Spinal cord (tissue), 10 donors: ENCODE results near the gene CT47C1. TPM values are rescaled to one million over a fixed set of nuclear protein-coding genes. Genes with fewer than 3 reads are reported as not detected.
"Not testable (repeated sequence)": the region's sequence is repeated elsewhere in the genome, so short reads cannot be mapped to it uniquely, and the experiment has no call there.

Experiments used
- DNase-seq, 6 donors: peaks; one replicate each; pipeline versions ENCODE4 v3.0.0 to v3.0.0-alpha.2; 2013 to 2015; ENCODE audit warnings: low spot score in 6 of 6, low read depth in 4 of 6
- H3K27ac ChIP-seq: one replicate; pipeline ENCODE4 v1.5.1; 2013; ENCODE audit warnings: low read depth, low read length, control low read depth
- H3K27me3 ChIP-seq: one replicate; pipeline ENCODE4 v1.6.1; 2013; ENCODE audit warnings: low read length; ENCODE audit not compliant: control insufficient read depth, insufficient read depth
- H3K36me3 ChIP-seq: one replicate; pipeline ENCODE4 v1.6.1; 2013; ENCODE audit warnings: low read length; ENCODE audit not compliant: control insufficient read depth, insufficient read depth
- H3K4me1 ChIP-seq: one replicate; pipeline ENCODE4 v1.6.1; 2013; ENCODE audit warnings: low read length; ENCODE audit not compliant: control insufficient read depth, insufficient read depth
- H3K4me3 ChIP-seq: one replicate; pipeline ENCODE4 v1.5.1; 2013; ENCODE audit warnings: low read depth, low read length, control low read depth
- H3K9me3 ChIP-seq: one replicate; pipeline ENCODE4 v1.6.1; 2013; ENCODE audit warnings: low read length; ENCODE audit not compliant: control insufficient read depth, insufficient read depth
- WGBS: methylation state at CpG from one replicate; pipeline ENCODE4 v1.1.5; 2013; ENCODE audit warnings: missing lambda C conversion rate; ENCODE audit not compliant: insufficient coverage; 5-methylcytosine and 5-hydroxymethylcytosine counted together
- long read RNA-seq, 4 donors: transcript quantifications; one replicate each; lab custom pipeline, GENCODE V29; 2026
- polyA plus RNA-seq, 2 donors: library from polyadenylated mRNA; unstranded; fragments of 120-200 nt; gene quantifications; one replicate each; pipeline ENCODE4 v1.2.1, GENCODE V29; 2013; ENCODE audit not compliant: insufficient read length in 2 of 2
- total RNA-seq, 2 donors: library from RNA; depleted of rRNA in 1 of 2; stranded (reverse); fragments of 120-200 nt in 1 of 2; fragments of >200 nt in 1 of 2; gene quantifications; one replicate each; pipeline versions ENCODE4 v1.2.3 to v1.2.4, GENCODE V29; 2013 to 2014
- donor health status: healthy.

The CT47C1 gene
- total RNA-seq (not detected), polyA plus RNA-seq (not detected)
- long read RNA-seq, donor 1 = 0 reads
- long read RNA-seq, donor 2 = 0 reads
- long read RNA-seq, donor 3 = 0 reads
- long read RNA-seq, donor 4 = 0 reads

GRCh38 chrX:119072744-119073143 lies at the start of gene CT47C1:
Gene CT47C1, plus strand, starts transcription at chrX:119072993. Its CDS starts 233 bp downstream, at chrX:119073226.
- WGBS = 89% methylated on average over 5 of the region's 6 CpGs
- no peaks in the 10 kb centered on the region for H3K9me3 ChIP-seq
- H3K4me1 ChIP-seq = no peaks in the 10 kb centered on the region
- H3K27me3 ChIP-seq = no peaks in the 10 kb centered on the region
- no peak for DNase-seq
- H3K27ac ChIP-seq = no peak within 1 kb of the TSS
- no peak within 1 kb of the TSS for H3K4me3 ChIP-seq
- no peaks in the 10 kb centered on the region for H3K36me3 ChIP-seq

- no peak for DNase-seq
- Histone ChIP-seq H3K4me1 (no peaks in the 10 kb centered on the region), H3K27me3 (no peaks in the 10 kb centered on the region), H3K9me3 (no peaks in the 10 kb centered on the region), H3K27ac (no peak overlapping the region), H3K4me3 (no peak overlapping the region), H3K36me3 (no peaks in the 10 kb centered on the region)
- WGBS = no CpG with 5 or more reads among the region's 5 CpGs
Measured at GRCh38 chrX:119025900-119026299, 46.9 kb upstream of the CT47C1 start.

- not testable (repeated sequence) for H3K36me3 ChIP-seq, H3K27me3 ChIP-seq, H3K27ac ChIP-seq, DNase-seq, H3K4me1 ChIP-seq, H3K4me3 ChIP-seq, H3K9me3 ChIP-seq
- WGBS = no CpG with 5 or more reads among the region's 2 CpGs
Measured at GRCh38 chrX:119026344-119026743, 46.4 kb upstream of the CT47C1 start.

- WGBS = 86% methylated on average over 22 of the region's 28 CpGs
- DNase-seq, H3K36me3 ChIP-seq, H3K27me3 ChIP-seq, H3K4me3 ChIP-seq, H3K9me3 ChIP-seq, H3K4me1 ChIP-seq, H3K27ac ChIP-seq: not testable (repeated sequence)
Measured at GRCh38 chrX:119027960-119028732, 44.6 kb upstream of the CT47C1 start.

- Histone ChIP-seq H3K27ac (no peak overlapping the region), H3K9me3 (no peaks in the 10 kb centered on the region), H3K4me1 (no peaks in the 10 kb centered on the region), H3K36me3 (no peaks in the 10 kb centered on the region), H3K4me3 (no peak overlapping the region), H3K27me3 (no peaks in the 10 kb centered on the region)
- no peak for DNase-seq
- no CpG with 5 or more reads among the region's 1 CpG for WGBS
Measured at GRCh38 chrX:119028733-119029330, 44.0 kb upstream of the CT47C1 start.

GRCh38 chrX:119029656-119030055 lies 43.1 kb upstream of the CT47C1 start:
- DNase-seq, H3K9me3 ChIP-seq, H3K4me1 ChIP-seq, H3K4me3 ChIP-seq, H3K27ac ChIP-seq, H3K27me3 ChIP-seq, H3K36me3 ChIP-seq: not testable (repeated sequence)
- WGBS = 82% methylated on average over 6 of the region's 10 CpGs

GRCh38 chrX:119030990-119031389 lies 41.8 kb upstream of the CT47C1 start:
- no peaks in the 10 kb centered on the region for H3K9me3 ChIP-seq
- H3K27ac ChIP-seq = no peak overlapping the region
- no peaks in the 10 kb centered on the region for H3K36me3 ChIP-seq
- H3K4me3 ChIP-seq = no peak overlapping the region
- no peaks in the 10 kb centered on the region for H3K4me1 ChIP-seq
- H3K27me3 ChIP-seq = no peaks in the 10 kb centered on the region
- no peak for DNase-seq

- Histone ChIP-seq H3K4me1 (no peaks in the 10 kb centered on the region), H3K9me3 (no peaks in the 10 kb centered on the region), H3K4me3 (no peak overlapping the region), H3K27me3 (no peaks in the 10 kb centered on the region), H3K36me3 (no peaks in the 10 kb centered on the region), H3K27ac (no peak overlapping the region)
- DNase-seq = no peak
- WGBS = 60% methylated on average over 2 of the region's 4 CpGs
Measured at GRCh38 chrX:119036107-119037029, 36.4 kb upstream of the CT47C1 start.

GRCh38 chrX:119040432-119040831 lies 32.4 kb upstream of the CT47C1 start:
- no peaks in the 10 kb centered on the region for H3K9me3 ChIP-seq
- H3K27ac ChIP-seq = no peak overlapping the region
- no peak overlapping the region for H3K4me3 ChIP-seq
- WGBS = 29% methylated on average over 2 of the region's 6 CpGs
- H3K4me1 ChIP-seq = no peaks in the 10 kb centered on the region
- no peak for DNase-seq
- H3K27me3 ChIP-seq = no peaks in the 10 kb centered on the region
- no peaks in the 10 kb centered on the region for H3K36me3 ChIP-seq
